Endothelial cell of umbilical vein (primary cell): ENCODE data around the gene TBC1D9B. TPM values are rescaled to one million over a fixed set of nuclear protein-coding genes. Genes with fewer than 3 reads are reported as not detected.

Experiments used
- BruUV-seq: library from RNA; stranded (reverse); fragments of 400-500 nt; replicated peaks from 2 replicates; lab custom pipeline; 2021; lab: Mats Ljungman, UMichigan
- CTCF ChIA-PET: fragments of 300-600, 350-600 bp; sonication (Branson Sonifier 250); formaldehyde crosslinking; loops from one replicate; lab custom pipeline; 2021; ENCODE audit warnings: antibody characterized with exemption, inconsistent platforms; lab: Charles Lee
- POLR2A ChIA-PET: fragments of 300-600, 350-600 bp; sonication (Branson Sonifier 250); formaldehyde crosslinking; loops from one replicate; lab custom pipeline; 2021; ENCODE audit warnings: antibody characterized with exemption, inconsistent platforms; lab: Charles Lee
- DNase-seq: peaks from one replicate; pipeline ENCODE4 v3.0.0-alpha.2; 2011; ENCODE audit warnings: low read depth, low spot score
- FAIRE-seq: peaks from 2 replicates; lab custom pipeline; 2011; peaks lifted over from hg19 to GRCh38; lab: Jason Lieb, UNC
- H2AFZ ChIP-seq: 2 replicates; pipeline ENCODE4 v1.6.0; 2012; ENCODE audit warnings: low read depth, low read length, control low read depth, inconsistent platforms
- H3K27ac ChIP-seq: 2 replicates; pipeline ENCODE4 v1.5.1; 2011; ENCODE audit warnings: low read depth, mild to moderate bottlenecking, control low read depth, low read length, moderate library complexity; ENCODE audit not compliant: insufficient read depth
- H3K27me3 ChIP-seq, 2 experiments: 2 replicates each; pipeline versions ENCODE4 v1.6.0 to v1.6.1; 2011; ENCODE audit warnings: low read length in 2 of 2, mixed read lengths in 1 of 2; ENCODE audit not compliant: control insufficient read depth in 2 of 2, insufficient read depth in 2 of 2
- H3K36me3 ChIP-seq, 2 experiments: 2 replicates in 1 of 2; 3 replicates in 1 of 2; pipeline ENCODE4 v1.5.1; 2011; ENCODE audit warnings: low read length in 2 of 2, mild to moderate bottlenecking in 1 of 2, moderate library complexity in 1 of 2; ENCODE audit not compliant: control insufficient read depth in 2 of 2, insufficient read depth in 2 of 2; ENCODE audit errors: extremely low read depth in 1 of 2
- H3K4me1 ChIP-seq: 3 replicates; pipeline ENCODE4 v1.5.1; 2011; ENCODE audit warnings: mild to moderate bottlenecking, low read length; ENCODE audit not compliant: control insufficient read depth, insufficient read depth; ENCODE audit errors: extremely low read depth
- H3K4me2 ChIP-seq: 2 replicates; pipeline ENCODE4 v1.6.1; 2011; ENCODE audit warnings: low read length, control low read depth, mixed read lengths; ENCODE audit not compliant: insufficient read depth
- H3K4me3 ChIP-seq, 3 experiments: fragments of 200-600 bp in 1 of 3; sonication (generic), shearing (Covaris generic) in 1 of 3; replicated peaks in 1 of 3; 2 replicates each; pipeline ENCODE4 v1.5.1; 2011 to 2016; ENCODE audit warnings: control low read depth in 3 of 3, low read length in 3 of 3, mild to moderate bottlenecking in 2 of 3, inconsistent platforms in 1 of 3, low read depth in 1 of 3, moderate library complexity in 1 of 3; ENCODE audit not compliant: insufficient read depth in 1 of 3
- H3K79me2 ChIP-seq: 2 replicates; pipeline ENCODE4 v1.6.0; 2012; ENCODE audit warnings: low read length, inconsistent platforms; ENCODE audit not compliant: control insufficient read depth, insufficient read depth
- H3K9ac ChIP-seq: replicated peaks from 2 replicates; pipeline ENCODE3; 2011; ENCODE audit warnings: low read length, control low read depth; ENCODE audit not compliant: insufficient read depth; ENCODE audit errors: extremely low read depth
- H3K9me1 ChIP-seq: replicated peaks from 3 replicates; pipeline ENCODE4 v1.6.0; 2011; ENCODE audit warnings: mild to moderate bottlenecking, low read length; ENCODE audit not compliant: control insufficient read depth, insufficient read depth; ENCODE audit errors: extremely low read depth
- H3K9me3 ChIP-seq: replicated peaks from 2 replicates; pipeline ENCODE4 v1.5.1; 2012; ENCODE audit warnings: low read length, inconsistent platforms; ENCODE audit not compliant: control insufficient read depth, insufficient read depth
- H4K20me1 ChIP-seq: replicated peaks from 2 replicates; pipeline ENCODE3; 2011; ENCODE audit warnings: mild to moderate bottlenecking, low read length; ENCODE audit not compliant: control insufficient read depth, insufficient read depth; ENCODE audit errors: extremely low read depth
- CTCF ChIP-seq, 2 donors: IDR thresholded peaks; 1 replicate in 1 of 2; 2 replicates in 1 of 2; pipeline ENCODE4 v1.5.1; 2011; ENCODE audit warnings: low read length in 2 of 2, mild to moderate bottlenecking in 2 of 2, moderate library complexity in 2 of 2, control low read depth in 1 of 2, inconsistent platforms in 1 of 2, low read depth in 1 of 2; ENCODE audit not compliant: insufficient read depth in 1 of 2; ENCODE audit errors: extremely low read depth in 1 of 2
- EZH2 ChIP-seq: IDR thresholded peaks from 2 replicates; pipeline ENCODE4 v1.6.1; 2012; ENCODE audit warnings: borderline replicate concordance, low read depth, mild to moderate bottlenecking, moderate library complexity, low read length, inconsistent platforms; ENCODE audit not compliant: severe bottlenecking
- FOS ChIP-seq: IDR thresholded peaks from 2 replicates; pipeline ENCODE4 v1.6.1; 2011; ENCODE audit warnings: mild to moderate bottlenecking, low read length, moderate library complexity, borderline replicate concordance; ENCODE audit not compliant: insufficient read depth
- GATA2 ChIP-seq: IDR thresholded peaks from 2 replicates; pipeline ENCODE4 v1.7.0; 2011; ENCODE audit warnings: low read depth, mild to moderate bottlenecking, moderate library complexity, mixed read lengths, low read length; ENCODE audit not compliant: insufficient read length, insufficient read depth
- JUN ChIP-seq: IDR thresholded peaks from 2 replicates; pipeline ENCODE4 v1.6.1; 2011; ENCODE audit warnings: borderline replicate concordance, low read depth; ENCODE audit not compliant: insufficient read length, insufficient read depth
- MAX ChIP-seq: IDR thresholded peaks from 2 replicates; pipeline ENCODE4 v1.6.1; 2011; ENCODE audit not compliant: insufficient read depth, insufficient read length
- MYC ChIP-seq: IDR thresholded peaks from one replicate; pipeline ENCODE4 v1.6.1; 2011; ENCODE audit warnings: mild to moderate bottlenecking, low read depth, low read length
- POLR2A ChIP-seq: IDR thresholded peaks from 2 replicates; pipeline ENCODE4 v1.6.1; 2012; ENCODE audit warnings: low read depth, mild to moderate bottlenecking, control low read depth, low read length
- POLR2AphosphoS5 ChIP-seq: IDR thresholded peaks from 2 replicates; pipeline ENCODE4 v1.6.1; 2012; ENCODE audit warnings: low read depth, mild to moderate bottlenecking, control low read depth, low read length, moderate library complexity; ENCODE audit not compliant: insufficient read depth
- dilution Hi-C: fragments of 300-500 bp; cut with MboI; formaldehyde crosslinking; loops from one replicate; pipeline ENCODE4 v1.15.0; 2019; ENCODE audit warnings: low sequenced_read_pairs; ENCODE audit not compliant: extremely low pct_ligation_motif_present
- intact Hi-C: fragments of 100-400 bp; cut with micrococcal nuclease; formaldehyde crosslinking; loops from one replicate; pipeline ENCODE4 v1.10.0; 2022
- polyA plus RNA-seq, 4 experiments: library from polyadenylated mRNA; depleted of rRNA in 3 of 4; stranded (reverse) in 3 of 4; unstranded in 1 of 4; fragments of >200 nt; gene quantifications; 2 replicates each; pipeline versions ENCODE4 v1.2.1 to v1.2.3, GENCODE V29; 2011 to 2012; ENCODE audit warnings: missing spikeins in 1 of 4
- total RNA-seq: library from RNA; stranded (reverse); gene quantifications from 2 replicates; pipeline ENCODE4 v1.2.3, GENCODE V29; 2021

The TBC1D9B gene
- total and polyA plus RNA-seq, 2 donors (not counting 3 experiments of a cell fraction or from before 2014, with no cell fraction given) = 82.8 to 150 TPM

- H3K9me3 ChIP-seq = no peaks in the 10 kb centered on the region
- H3K4me3 ChIP-seq = no peak overlapping the region
- no peaks in the 10 kb centered on the region for H3K27me3 ChIP-seq
- POLR2A ChIA-PET = no interaction called here
- H2AFZ ChIP-seq = no peak overlapping the region
- no TSS peak for BruUV-seq
- DNase-seq (peak; percentile 11), FAIRE-seq (no peak)
- H4K20me1 ChIP-seq = no peaks in the 10 kb centered on the region
- dilution Hi-C loops (no loop called here), intact Hi-C loops (no loop called here)
- no peaks in the 10 kb centered on the region for H3K79me2 ChIP-seq
- TF ChIP-seq MYC (no peak), POLR2A (no peak), JUN (no peak), MAX (no peak), FOS (no peak), GATA2 (no peak), EZH2 (no peak), CTCF (IDR thresholded peaks at IDR 0.05; ENCODE audit: extremely low read depth in 1 of 2, insufficient read depth in 1 of 2, low read depth in 1 of 2, low read length in 2 of 2) (no peak), POLR2AphosphoS5 (no peak)
- no peaks in the 10 kb centered on the region for H3K36me3 ChIP-seq
- H3K4me1 ChIP-seq = no peaks in the 10 kb centered on the region
- CTCF ChIA-PET = no interaction called here
- H3K4me2 ChIP-seq = no peak overlapping the region
- no peak overlapping the region for H3K27ac ChIP-seq
- no peak overlapping the region for H3K9ac ChIP-seq
- no peaks in the 10 kb centered on the region for H3K9me1 ChIP-seq
Observed at GRCh38 chr5:179930788-179931473, 23.2 kb upstream of the TBC1D9B start.
